Airway epithelial cell (primary cell): Measurements from ENCODE around the gene OR1K1. TPM values are rescaled to one million over a fixed set of nuclear protein-coding genes. Genes with fewer than 3 reads are reported as not detected.

Experiments used
- total RNA-seq: library from RNA; depleted of rRNA; stranded (reverse); fragments of >200 nt; gene quantifications from 2 replicates; pipeline ENCODE4 v1.2.3, GENCODE V29; 2015

OR1K1 gene, protein sequence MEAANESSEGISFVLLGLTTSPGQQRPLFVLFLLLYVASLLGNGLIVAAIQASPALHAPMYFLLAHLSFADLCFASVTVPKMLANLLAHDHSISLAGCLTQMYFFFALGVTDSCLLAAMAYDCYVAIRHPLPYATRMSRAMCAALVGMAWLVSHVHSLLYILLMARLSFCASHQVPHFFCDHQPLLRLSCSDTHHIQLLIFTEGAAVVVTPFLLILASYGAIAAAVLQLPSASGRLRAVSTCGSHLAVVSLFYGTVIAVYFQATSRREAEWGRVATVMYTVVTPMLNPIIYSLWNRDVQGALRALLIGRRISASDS
- not detected in 2 replicates for total RNA-seq

DNA sequence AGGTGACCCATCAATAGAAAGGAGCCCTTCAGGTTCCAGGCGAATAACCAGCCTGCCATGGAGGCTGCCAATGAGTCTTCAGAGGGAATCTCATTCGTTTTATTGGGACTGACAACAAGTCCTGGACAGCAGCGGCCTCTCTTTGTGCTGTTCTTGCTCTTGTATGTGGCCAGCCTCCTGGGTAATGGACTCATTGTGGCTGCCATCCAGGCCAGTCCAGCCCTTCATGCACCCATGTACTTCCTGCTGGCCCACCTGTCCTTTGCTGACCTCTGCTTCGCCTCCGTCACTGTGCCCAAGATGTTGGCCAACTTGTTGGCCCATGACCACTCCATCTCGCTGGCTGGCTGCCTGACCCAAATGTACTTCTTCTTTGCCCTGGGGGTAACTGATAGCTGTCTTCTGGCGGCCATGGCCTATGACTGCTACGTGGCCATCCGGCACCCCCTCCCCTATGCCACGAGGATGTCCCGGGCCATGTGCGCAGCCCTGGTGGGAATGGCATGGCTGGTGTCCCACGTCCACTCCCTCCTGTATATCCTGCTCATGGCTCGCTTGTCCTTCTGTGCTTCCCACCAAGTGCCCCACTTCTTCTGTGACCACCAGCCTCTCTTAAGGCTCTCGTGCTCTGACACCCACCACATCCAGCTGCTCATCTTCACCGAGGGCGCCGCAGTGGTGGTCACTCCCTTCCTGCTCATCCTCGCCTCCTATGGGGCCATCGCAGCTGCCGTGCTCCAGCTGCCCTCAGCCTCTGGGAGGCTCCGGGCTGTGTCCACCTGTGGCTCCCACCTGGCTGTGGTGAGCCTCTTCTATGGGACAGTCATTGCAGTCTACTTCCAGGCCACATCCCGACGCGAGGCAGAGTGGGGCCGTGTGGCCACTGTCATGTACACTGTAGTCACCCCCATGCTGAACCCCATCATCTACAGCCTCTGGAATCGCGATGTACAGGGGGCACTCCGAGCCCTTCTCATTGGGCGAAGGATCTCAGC lies at the start of gene OR1K1:
Gene OR1K1, plus strand, starts transcription at position 58 of the 995 bp plus-strand sequence. Its CDS starts 0 bp downstream, at position 58.

DNA sequence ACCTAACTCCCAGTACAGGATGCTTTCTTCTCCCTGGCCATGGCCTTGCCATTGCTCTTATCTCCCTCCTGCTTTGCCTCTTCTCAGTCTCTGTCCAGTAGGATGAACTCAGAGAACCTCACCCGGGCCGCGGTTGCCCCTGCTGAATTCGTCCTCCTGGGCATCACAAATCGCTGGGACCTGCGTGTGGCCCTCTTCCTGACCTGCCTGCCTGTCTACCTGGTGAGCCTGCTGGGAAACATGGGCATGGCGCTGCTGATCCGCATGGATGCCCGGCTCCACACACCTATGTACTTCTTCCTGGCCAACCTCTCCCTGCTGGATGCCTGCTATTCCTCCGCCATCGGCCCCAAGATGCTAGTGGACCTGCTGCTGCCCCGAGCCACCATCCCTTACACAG lies 11.1 kb upstream of the OR1K1 start, which contains the start of gene OR5C1:
Gene OR5C1, plus strand, starts transcription at position 103 of the 400 bp plus-strand sequence. Its CDS starts 0 bp downstream, at position 103.

Other genes with a start within 250 kb of the OR1K1 start
- gene OR1N2, start 247.0 kb upstream of the OR1K1 start, total RNA-seq, result not detected in 2 replicates
- not detected in 2 replicates for gene OR1L8, start 216.7 kb upstream of the OR1K1 start, total RNA-seq
- not detected in 2 replicates for gene OR1Q1, start 185.4 kb upstream of the OR1K1 start, total RNA-seq
- not detected in 2 replicates for gene OR1B1, start 142.5 kb upstream of the OR1K1 start, total RNA-seq
- not detected in 2 replicates for gene OR1L1, start 138.4 kb upstream of the OR1K1 start, total RNA-seq
- gene OR1L3, start 125.0 kb upstream of the OR1K1 start, total RNA-seq, result not detected in 2 replicates
- gene OR1L4, start 76.1 kb upstream of the OR1K1 start, total RNA-seq, result not detected in 2 replicates
- gene OR1L6, start 57.8 kb upstream of the OR1K1 start, total RNA-seq, result not detected in 2 replicates
- gene OR5C1, start 11.2 kb upstream of the OR1K1 start, total RNA-seq, result not detected in 2 replicates
- 16.7 and 17.2 TPM in 2 replicates for gene PDCL, start 28.5 kb downstream of the OR1K1 start, total RNA-seq
- gene RC3H2, start 105.2 kb downstream of the OR1K1 start, total RNA-seq, result 21.9 and 32.8 TPM in 2 replicates
- gene ZBTB6, start 113.2 kb downstream of the OR1K1 start, total RNA-seq, result 4.5 and 8.5 TPM in 2 replicates
- gene ZBTB26, start 131.4 kb downstream of the OR1K1 start, total RNA-seq, result 0.56 and 2.5 TPM in 2 replicates
- 11.6 and 15.2 TPM in 2 replicates for gene RABGAP1, start 140.9 kb downstream of the OR1K1 start, total RNA-seq
- gene GPR21, start 233.5 kb downstream of the OR1K1 start, total RNA-seq, result 0.28 and 0.42 TPM in 2 replicates